GM18951 (cell line): ENCODE data around the gene WFIKKN2.
"Not testable (repeated sequence)": the region's sequence is repeated elsewhere in the genome, so short reads cannot be mapped to it uniquely, and the experiment has no call there.

Experiments
- POLR2A ChIP-seq: IDR thresholded peaks from 4 replicates; pipeline ENCODE4 v1.6.1; 2011; ENCODE audit warnings: mild to moderate bottlenecking; ENCODE audit not compliant: insufficient read length, insufficient read depth; ENCODE audit errors: extremely low read depth
- in situ Hi-C: fragments of 300-500 bp; cut with MboI; formaldehyde crosslinking; loops from one replicate; pipeline ENCODE4 v1.12.0; 2022; ENCODE audit warnings: low sequenced_read_pairs, mixed read lengths, inconsistent platforms; ENCODE audit not compliant: unreplicated experiment

The WFIKKN2 gene

DNA sequence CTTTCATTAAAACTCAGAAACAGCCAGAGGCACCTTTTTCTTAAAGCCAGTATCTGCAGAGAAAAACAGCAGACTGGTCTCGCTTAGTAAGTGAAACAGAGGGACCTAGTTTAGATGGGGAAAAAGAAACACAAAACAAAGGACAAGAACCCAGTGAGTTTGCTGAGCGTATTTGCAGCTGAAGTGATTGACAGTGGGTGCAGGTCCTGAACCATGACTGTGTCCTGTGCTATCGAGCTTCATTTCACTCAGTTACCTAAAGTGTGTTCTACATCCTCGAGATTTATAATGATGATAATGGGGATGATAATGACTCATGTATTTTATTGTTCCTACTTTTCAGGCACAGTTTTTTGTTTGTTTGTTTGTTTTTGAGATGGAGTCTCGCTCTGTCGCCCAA, 31.7 kb upstream of the WFIKKN2 start:
- in situ Hi-C loops, result no loop called here
- TF ChIP-seq POLR2A, result no peak

GRCh38 chr17:50804749-50805475, 30.5 kb upstream of the WFIKKN2 start:
- in situ Hi-C loops, result not testable (repeated sequence)

DNA sequence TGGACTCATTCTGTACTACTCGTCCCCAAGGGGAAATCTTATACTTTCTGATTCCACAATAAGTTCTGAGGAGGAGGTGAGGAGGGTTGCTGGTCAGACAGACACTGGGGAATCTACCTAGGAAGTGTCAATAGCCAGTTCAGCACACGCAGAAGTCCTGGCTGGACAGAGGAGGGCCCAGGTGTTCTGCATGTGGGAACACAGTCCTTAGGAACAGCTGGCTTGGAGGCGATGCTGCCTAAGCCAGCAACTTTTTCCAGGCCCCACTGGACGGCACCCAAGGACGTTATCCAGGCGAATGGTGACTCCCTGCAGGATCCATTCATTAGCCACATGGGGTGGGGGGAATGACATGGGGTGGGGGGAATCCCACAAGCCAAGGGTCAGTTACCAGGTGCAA, 29.9 kb upstream of the WFIKKN2 start:
- in situ Hi-C loops, result no loop called here

GRCh38 chr17:50806141-50806643, 29.2 kb upstream of the WFIKKN2 start:
- TF ChIP-seq POLR2A, result no peak
- in situ Hi-C loops, result no loop called here

More for the DNA sequence above, 29.9 kb upstream of the WFIKKN2 start:
- TF ChIP-seq POLR2A, result no peak

DNA sequence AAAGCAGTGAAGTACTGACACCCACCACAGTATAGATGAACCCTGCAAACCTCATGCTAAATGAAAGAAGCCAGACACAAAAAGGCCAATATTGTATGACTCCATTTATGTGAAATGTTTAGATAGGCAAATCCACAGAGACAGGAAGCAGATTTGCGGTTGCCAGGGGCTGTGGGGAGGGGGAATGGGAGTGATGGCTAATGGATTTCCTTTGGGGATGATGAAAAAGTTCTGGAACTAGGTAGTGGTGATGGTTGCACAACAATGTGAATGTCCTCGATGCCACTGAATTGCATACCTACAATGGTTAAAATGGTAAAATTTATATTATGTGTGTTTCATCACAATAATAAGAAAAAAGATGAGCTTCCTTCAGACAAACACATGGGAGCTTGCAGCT, 28.4 kb upstream of the WFIKKN2 start:
- TF ChIP-seq POLR2A, result no peak
- in situ Hi-C loops, result no loop called here

GRCh38 chr17:50807675-50808074, 27.7 kb upstream of the WFIKKN2 start:
- in situ Hi-C loops, result no loop called here
- TF ChIP-seq POLR2A, result no peak

DNA sequence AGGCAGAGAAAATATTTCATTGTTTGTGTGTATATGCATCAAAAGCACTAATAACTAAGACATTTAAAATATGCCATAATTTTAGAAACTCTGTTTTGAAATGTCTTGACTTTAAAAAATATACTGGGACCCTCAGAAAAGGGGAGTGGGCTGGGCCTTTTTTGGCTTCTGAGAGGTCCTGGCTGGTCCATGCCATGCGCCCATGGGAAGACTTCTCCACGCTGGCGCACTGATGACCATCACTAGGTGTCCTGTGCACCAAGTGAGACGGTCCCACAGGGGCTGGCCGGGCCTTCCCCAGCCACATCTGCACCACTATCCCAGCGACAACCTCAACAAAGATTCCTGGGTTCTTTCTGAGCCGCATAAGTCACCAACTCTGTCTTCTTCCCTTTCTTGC, 27.0 kb upstream of the WFIKKN2 start:
- in situ Hi-C loops, result no loop called here
- no peak for TF ChIP-seq POLR2A

GRCh38 chr17:50808888-50809287, 26.5 kb upstream of the WFIKKN2 start:
- in situ Hi-C loops, result no loop called here
- no peak for TF ChIP-seq POLR2A

DNA sequence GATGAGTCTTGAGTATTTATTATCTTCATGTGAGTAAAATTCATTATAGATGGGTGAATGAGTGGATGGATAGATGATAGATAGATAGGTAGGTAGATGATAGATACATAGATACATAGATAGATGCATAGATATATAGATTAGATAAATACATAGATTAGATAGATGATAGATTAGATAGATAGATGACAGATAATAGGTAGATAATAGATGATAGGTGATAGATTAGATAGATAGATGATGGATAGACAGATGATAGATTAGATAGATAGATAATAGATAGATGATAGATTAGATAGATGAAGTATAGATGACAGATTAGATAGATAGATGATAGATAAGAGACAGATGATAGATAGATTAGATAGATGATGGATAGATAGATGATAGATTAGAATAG, 21.8 kb upstream of the WFIKKN2 start:
- no peak for TF ChIP-seq POLR2A
- in situ Hi-C loops, result no loop called here

- no peak for TF ChIP-seq POLR2A
Observed at GRCh38 chr17:50815400-50815799, 20.0 kb upstream of the WFIKKN2 start.

GRCh38 chr17:50816271-50816670, 19.1 kb upstream of the WFIKKN2 start:
- in situ Hi-C loops, result no loop called here
- TF ChIP-seq POLR2A, result no peak

More at GRCh38 chr17:50815400-50815799, 20.0 kb upstream of the WFIKKN2 start:
- in situ Hi-C loops, result no loop called here

GRCh38 chr17:50816771-50817751, 18.3 kb upstream of the WFIKKN2 start:
- no peak for TF ChIP-seq POLR2A
- in situ Hi-C loops, result no loop called here

DNA sequence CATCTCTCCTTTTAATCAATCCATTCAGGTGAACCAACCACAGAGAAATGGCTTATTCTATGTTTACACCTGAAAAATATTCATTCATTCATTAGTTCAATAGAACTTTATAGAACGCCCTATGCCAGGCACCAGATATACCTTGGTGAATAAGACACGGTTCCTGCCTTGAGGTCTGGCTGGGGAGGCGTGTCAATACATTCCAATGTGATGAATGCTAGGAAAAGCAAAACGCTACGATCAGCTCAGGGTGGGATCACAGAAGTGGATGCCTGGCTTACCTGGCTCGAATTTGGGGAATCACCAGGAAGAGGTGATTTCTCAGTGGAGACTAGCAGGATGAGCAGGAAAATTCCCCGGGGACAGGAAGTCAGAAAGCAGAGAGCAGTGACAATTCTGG, 17.5 kb upstream of the WFIKKN2 start:
- no peak for TF ChIP-seq POLR2A
- in situ Hi-C loops, result no loop called here
